Stimulated activated naive CD4-positive, alpha-beta T cell treated with Interleukin-2 at 50 U/mL for 16 hours (primary cell): ENCODE measurements around the gene SERTAD1.

ENCODE experiments used
- DNase-seq: peaks from one replicate; lab custom pipeline; 2025; lab: John Stamatoyannopoulos, UW

SERTAD1 gene

GRCh38 chr19:40376286-40376862 is 49.4 kb downstream of the SERTAD1 start:
- DNase-seq: no peak

- no peak for DNase-seq
Observed at GRCh38 chr19:40374084-40374483, 51.7 kb downstream of the SERTAD1 start.

DNA sequence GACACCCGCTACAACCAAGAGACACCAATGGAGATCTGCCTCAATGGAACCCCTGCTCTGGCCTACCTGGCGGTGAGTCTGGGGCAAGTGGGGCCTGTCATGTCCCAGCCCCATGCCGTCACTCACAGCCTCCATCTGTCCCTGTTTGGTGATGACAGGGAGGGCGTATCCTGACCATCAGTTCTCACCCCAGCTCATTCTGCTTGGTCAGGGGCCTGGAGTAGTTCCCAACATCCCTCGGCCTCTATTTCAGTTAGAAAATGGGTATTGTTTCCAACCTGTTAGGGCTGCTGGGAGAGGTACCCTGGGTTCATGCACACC is 54.0 kb downstream of the SERTAD1 start:
- DNase-seq: no peak
